ENCODE data around the gene TMEM125.

DNA sequence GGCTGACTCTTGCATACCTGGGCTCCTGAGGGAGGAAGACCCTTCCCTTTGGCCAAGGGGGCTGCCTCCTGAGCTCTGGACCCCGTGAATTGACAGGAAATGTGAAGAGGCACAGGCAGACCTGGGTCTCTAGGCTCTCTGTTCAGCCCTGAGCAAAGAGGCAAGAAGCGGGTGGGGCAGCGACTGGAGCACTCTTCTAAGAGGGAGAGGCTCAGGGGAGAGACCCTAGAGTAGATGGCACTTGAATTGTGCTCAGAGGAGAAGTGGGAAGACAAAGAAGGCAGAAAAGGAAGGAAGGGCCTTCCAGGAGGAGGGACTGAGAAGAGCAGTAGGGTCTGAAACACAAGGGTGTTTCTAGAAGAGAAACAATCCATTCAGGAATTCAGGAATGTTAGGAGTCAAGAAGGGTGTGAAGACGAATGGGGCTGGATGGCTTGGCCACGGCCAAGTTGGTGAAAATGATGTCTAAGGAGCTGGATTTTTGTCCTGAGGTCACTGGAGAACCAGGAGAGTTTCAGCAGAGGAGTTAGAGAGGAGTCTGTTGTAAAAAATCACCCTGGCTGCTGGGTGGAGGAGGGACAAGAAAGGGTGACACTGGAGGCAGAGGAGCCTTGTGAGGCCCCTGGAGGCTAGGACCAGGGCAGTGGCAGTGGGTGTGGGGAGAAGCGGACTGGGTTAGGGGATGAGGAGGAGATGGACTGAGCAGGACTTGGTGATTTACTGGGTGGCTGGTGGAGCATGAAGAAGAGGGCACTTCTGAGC lies 36.3 kb downstream of the TMEM125 start:
- TF ChIP-seq, protein P1, sequence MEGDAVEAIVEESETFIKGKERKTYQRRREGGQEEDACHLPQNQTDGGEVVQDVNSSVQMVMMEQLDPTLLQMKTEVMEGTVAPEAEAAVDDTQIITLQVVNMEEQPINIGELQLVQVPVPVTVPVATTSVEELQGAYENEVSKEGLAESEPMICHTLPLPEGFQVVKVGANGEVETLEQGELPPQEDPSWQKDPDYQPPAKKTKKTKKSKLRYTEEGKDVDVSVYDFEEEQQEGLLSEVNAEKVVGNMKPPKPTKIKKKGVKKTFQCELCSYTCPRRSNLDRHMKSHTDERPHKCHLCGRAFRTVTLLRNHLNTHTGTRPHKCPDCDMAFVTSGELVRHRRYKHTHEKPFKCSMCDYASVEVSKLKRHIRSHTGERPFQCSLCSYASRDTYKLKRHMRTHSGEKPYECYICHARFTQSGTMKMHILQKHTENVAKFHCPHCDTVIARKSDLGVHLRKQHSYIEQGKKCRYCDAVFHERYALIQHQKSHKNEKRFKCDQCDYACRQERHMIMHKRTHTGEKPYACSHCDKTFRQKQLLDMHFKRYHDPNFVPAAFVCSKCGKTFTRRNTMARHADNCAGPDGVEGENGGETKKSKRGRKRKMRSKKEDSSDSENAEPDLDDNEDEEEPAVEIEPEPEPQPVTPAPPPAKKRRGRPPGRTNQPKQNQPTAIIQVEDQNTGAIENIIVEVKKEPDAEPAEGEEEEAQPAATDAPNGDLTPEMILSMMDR (conservative IDR thresholded peaks at IDR 0.05; ENCODE audit: low read length) = no peak
- no peak for TF ChIP-seq EZH2phosphoT487 (IDR thresholded peaks at IDR 0.05; ENCODE audit: borderline replicate concordance, low read depth, low read length)

Data from OCI-LY7 (cell line).